Astrocyte of the cerebellum (primary cell): ENCODE measurements around the gene KCNIP4.

Source experiments
- DNase-seq: peaks from one replicate; pipeline ENCODE4 v3.0.0-alpha.2; 2011; ENCODE audit warnings: low read depth
- H3K4me3 ChIP-seq: 2 replicates; pipeline ENCODE4 v1.5.1; 2011; ENCODE audit warnings: mild to moderate bottlenecking, low read depth, low read length, moderate library complexity
- in situ Hi-C: cut with HindIII; loops from 2 replicates; pipeline ENCODE4 v1.10.0; 2017; ENCODE audit warnings: low sequenced_read_pairs
- TF ChIP-seq, protein P1 (sequence below): IDR thresholded peaks from 2 replicates; pipeline ENCODE4 v1.5.1; 2012; ENCODE audit warnings: low read length, low read depth, moderate library complexity, mild to moderate bottlenecking; ENCODE audit errors: missing control alignments

The KCNIP4 gene

GRCh38 chr4:21819086-21819485, 129.5 kb downstream of the KCNIP4 start:
- in situ Hi-C loops: loop anchor here (25.0 kb wide), 1 partner anchor 568 kb away; no protein-coding TSS in a partner anchor

DNA sequence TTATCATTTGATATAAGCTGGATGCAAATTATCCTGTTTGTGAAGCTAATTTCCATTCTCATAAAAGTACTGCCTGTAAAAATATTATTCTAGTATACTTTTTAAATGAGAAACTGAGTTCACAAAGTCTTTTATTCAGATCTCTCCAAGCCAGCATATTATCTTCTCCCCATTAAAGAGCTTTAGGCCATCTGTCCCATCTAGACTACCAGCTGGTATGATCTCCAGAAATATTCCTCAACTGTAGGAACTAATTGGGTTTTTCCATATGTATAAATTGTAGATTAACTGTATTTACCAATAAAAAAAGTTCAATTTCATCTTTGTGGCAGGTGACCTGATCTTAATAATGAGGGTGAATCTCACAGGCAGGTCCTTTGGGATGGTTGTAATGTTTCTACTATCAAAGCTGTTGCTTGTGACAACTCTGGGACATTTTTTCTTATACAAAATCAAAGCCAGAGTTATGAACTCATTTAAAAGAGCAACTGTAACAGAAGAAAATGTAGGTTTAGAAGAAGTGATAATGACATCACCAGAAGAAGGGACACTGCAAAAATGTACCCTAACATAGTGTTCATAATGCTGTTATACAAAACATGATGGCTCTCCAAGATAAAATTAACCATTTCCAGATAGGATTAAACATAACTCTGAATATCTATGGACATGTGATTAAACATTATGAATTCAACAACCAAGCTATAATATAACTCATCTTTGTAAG, 132.8 kb downstream of the KCNIP4 start:
- in situ Hi-C loops: loop anchor here (25.0 kb wide), 1 partner anchor 571 kb away; no protein-coding TSS in a partner anchor
- TF ChIP-seq, protein P1, sequence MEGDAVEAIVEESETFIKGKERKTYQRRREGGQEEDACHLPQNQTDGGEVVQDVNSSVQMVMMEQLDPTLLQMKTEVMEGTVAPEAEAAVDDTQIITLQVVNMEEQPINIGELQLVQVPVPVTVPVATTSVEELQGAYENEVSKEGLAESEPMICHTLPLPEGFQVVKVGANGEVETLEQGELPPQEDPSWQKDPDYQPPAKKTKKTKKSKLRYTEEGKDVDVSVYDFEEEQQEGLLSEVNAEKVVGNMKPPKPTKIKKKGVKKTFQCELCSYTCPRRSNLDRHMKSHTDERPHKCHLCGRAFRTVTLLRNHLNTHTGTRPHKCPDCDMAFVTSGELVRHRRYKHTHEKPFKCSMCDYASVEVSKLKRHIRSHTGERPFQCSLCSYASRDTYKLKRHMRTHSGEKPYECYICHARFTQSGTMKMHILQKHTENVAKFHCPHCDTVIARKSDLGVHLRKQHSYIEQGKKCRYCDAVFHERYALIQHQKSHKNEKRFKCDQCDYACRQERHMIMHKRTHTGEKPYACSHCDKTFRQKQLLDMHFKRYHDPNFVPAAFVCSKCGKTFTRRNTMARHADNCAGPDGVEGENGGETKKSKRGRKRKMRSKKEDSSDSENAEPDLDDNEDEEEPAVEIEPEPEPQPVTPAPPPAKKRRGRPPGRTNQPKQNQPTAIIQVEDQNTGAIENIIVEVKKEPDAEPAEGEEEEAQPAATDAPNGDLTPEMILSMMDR: no peak
- H3K4me3 ChIP-seq: no peak overlapping the region
- DNase-seq: no peak

More at GRCh38 chr4:21819086-21819485, 129.5 kb downstream of the KCNIP4 start:
- no peak for DNase-seq
- no peak overlapping the region for H3K4me3 ChIP-seq
- TF ChIP-seq, protein P1: no peak

- no peak for DNase-seq
- H3K4me3 ChIP-seq: no peak overlapping the region
- in situ Hi-C loops: loop anchor here (25.0 kb wide), 1 partner anchor 576 kb away; no protein-coding TSS in a partner anchor
- TF ChIP-seq, protein P1: no peak
Observed at GRCh38 chr4:21811565-21811964, 137.0 kb downstream of the KCNIP4 start.

DNA sequence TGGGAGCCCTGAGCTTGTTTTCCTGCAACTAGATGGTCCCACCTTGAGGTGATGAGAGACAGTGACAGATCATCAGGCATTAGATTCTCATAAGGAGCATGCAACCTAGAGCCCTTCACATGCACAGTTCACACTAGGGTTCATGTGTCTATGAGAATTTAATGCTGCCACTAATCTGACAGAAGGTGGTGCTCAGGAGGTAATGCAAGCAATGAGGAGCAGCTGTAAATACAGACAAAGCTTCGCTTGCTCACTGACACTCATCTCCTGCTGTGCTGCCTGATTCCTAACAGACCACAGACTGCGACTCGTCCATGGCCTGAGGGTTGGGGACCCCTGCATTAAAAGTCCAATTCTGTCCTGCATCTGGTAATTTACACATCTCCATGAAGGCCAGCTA, 141.6 kb downstream of the KCNIP4 start:
- H3K4me3 ChIP-seq: no peak overlapping the region
- TF ChIP-seq, protein P1: no peak
- DNase-seq: no peak
- in situ Hi-C loops: loop anchor here (25.0 kb wide), 1 partner anchor 580 kb away; no protein-coding TSS in a partner anchor

DNA sequence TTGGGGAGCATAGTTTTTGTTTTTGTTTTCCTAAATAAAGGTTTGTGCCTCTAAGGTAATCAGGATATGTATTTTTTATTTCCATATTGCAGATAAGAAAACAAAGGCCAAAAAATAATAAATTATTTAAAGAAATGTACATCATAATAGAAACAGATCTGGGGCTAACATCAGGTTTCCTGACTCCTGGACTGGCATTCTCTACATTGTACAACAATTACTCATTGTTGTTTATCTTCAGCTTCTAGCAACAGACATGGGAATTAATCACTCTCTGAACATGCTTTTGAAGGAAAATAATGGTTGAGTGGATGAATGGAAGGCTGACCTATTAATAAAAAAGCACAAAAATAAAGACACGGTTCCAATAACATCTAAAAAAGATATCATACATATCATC, 146.2 kb downstream of the KCNIP4 start:
- peak; percentile 40 for DNase-seq
- H3K4me3 ChIP-seq: no peak overlapping the region
- in situ Hi-C loops: loop anchor here (25.0 kb wide), 1 partner anchor 585 kb away; no protein-coding TSS in a partner anchor
- TF ChIP-seq, protein P1: no peak

DNA sequence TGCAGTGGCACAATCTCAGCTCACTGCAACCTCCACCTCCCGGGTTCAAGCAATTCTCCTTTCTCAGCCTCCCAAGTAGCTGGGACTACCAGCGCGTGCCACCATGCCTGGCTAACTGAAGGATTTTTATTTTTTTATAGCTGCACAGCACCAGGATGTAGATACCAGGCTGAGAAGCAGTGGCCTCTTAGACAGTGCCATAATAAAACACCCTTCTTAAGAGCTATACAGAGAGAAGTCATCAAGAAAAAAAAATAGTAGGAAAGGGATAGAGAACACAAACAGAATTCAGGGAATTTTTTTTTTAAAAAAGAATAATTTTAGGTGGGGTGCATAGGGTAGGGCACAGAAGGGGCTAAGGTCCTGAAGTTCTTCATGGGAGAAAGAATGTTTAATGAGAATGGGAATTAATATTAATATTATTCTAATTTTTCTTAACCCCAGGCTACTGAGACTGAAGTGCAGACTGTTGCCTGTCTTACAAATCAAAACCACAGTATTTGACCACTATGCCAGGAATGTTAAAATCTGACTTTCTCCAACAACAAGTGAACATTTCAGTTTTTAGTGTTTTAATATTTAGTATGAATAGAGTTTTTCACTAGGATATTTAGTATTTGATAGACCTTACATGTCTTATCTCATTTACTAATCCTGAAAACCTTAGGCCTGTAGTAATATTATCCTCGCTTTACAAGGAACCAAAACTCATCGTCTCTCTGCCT, 146.7 kb downstream of the KCNIP4 start:
- TF ChIP-seq, protein P1: no peak
- no peak for DNase-seq
- in situ Hi-C loops: loop anchor here (25.0 kb wide), 1 partner anchor 585 kb away; no protein-coding TSS in a partner anchor
- H3K4me3 ChIP-seq: no peak overlapping the region
